ENCODE results near the gene ATAD1.

ATAD1 gene

GRCh38 chr10:87713707-87714106 is 104.3 kb downstream of the ATAD1 start:
- Mint-ChIP-seq H3K36me3 (ENCODE audit: low read depth) (no peaks in the 10 kb centered on the region), H3K9me3 (no peaks in the 10 kb centered on the region), H3K27ac (no peak overlapping the region), H3K4me3 (no peak overlapping the region), H3K27me3 (ENCODE audit: low read depth, poor library complexity) (peaks cover 11% of the 10 kb centered on the region), H3K4me1 (peaks cover 6% of the 10 kb centered on the region)
- no peak for DNase-seq
- TF ChIP-seq CTCF (IDR thresholded peaks at IDR 0.05), result no peak

GRCh38 chr10:87712913-87713616 is 105.0 kb downstream of the ATAD1 start:
- no peaks in the 10 kb centered on the region for H3K9me3 Mint-ChIP-seq

GRCh38 chr10:87707254-87707653 is 110.8 kb downstream of the ATAD1 start:
- Mint-ChIP-seq H3K4me1 (peaks cover 6% of the 10 kb centered on the region), H3K27me3 (ENCODE audit: low read depth, poor library complexity) (peaks cover 3% of the 10 kb centered on the region), H3K36me3 (ENCODE audit: low read depth) (no peaks in the 10 kb centered on the region), H3K4me3 (no peak overlapping the region), H3K9me3 (no peaks in the 10 kb centered on the region), H3K27ac (no peak overlapping the region)
- TF ChIP-seq CTCF (IDR thresholded peaks at IDR 0.05), result no peak
- DNase-seq, result no peak

More at GRCh38 chr10:87712913-87713616, 105.0 kb downstream of the ATAD1 start:
- DNase-seq, result no peak
- TF ChIP-seq CTCF (IDR thresholded peaks at IDR 0.05), result no peak
- Mint-ChIP-seq H3K27me3 (ENCODE audit: low read depth, poor library complexity) (peaks cover 11% of the 10 kb centered on the region), H3K4me1 (peaks cover 6% of the 10 kb centered on the region), H3K4me3 (no peak overlapping the region), H3K27ac (peak overlapping the region; percentile 65), H3K36me3 (ENCODE audit: low read depth) (no peaks in the 10 kb centered on the region)

GRCh38 chr10:87706731-87707130 is 111.3 kb downstream of the ATAD1 start:
- peaks cover 3% of the 10 kb centered on the region for H3K27me3 Mint-ChIP-seq (ENCODE audit: low read depth, poor library complexity)
- no peaks in the 10 kb centered on the region for H3K9me3 Mint-ChIP-seq
- no peak overlapping the region for H3K27ac Mint-ChIP-seq
- TF ChIP-seq CTCF (IDR thresholded peaks at IDR 0.05), result no peak
- no peak overlapping the region for H3K4me3 Mint-ChIP-seq
- no peaks in the 10 kb centered on the region for H3K36me3 Mint-ChIP-seq (ENCODE audit: low read depth)
- peaks cover 6% of the 10 kb centered on the region for H3K4me1 Mint-ChIP-seq
- DNase-seq, result no peak

GRCh38 chr10:87705339-87705738 is 112.7 kb downstream of the ATAD1 start:
- Mint-ChIP-seq H3K4me3 (no peak overlapping the region), H3K36me3 (ENCODE audit: low read depth) (no peaks in the 10 kb centered on the region), H3K9me3 (no peaks in the 10 kb centered on the region), H3K4me1 (peaks cover 4% of the 10 kb centered on the region), H3K27ac (no peak overlapping the region), H3K27me3 (ENCODE audit: low read depth, poor library complexity) (peaks cover 4% of the 10 kb centered on the region)
- no peak for DNase-seq
- no peak for TF ChIP-seq CTCF (IDR thresholded peaks at IDR 0.05)

- peaks cover 9% of the 10 kb centered on the region for H3K27me3 Mint-ChIP-seq (ENCODE audit: low read depth, poor library complexity)
- no peak overlapping the region for H3K27ac Mint-ChIP-seq
- H3K9me3 Mint-ChIP-seq, result no peaks in the 10 kb centered on the region
- TF ChIP-seq CTCF (IDR thresholded peaks at IDR 0.05), result no peak
- H3K4me1 Mint-ChIP-seq, result no peaks in the 10 kb centered on the region
- H3K4me3 Mint-ChIP-seq, result no peak overlapping the region
- H3K36me3 Mint-ChIP-seq (ENCODE audit: low read depth), result no peaks in the 10 kb centered on the region
- no peak for DNase-seq
These were observed 114.3 kb downstream of the ATAD1 start for GRCh38 chr10:87703771-87704170.

Measured in nephron progenitor cell (in vitro differentiated cells).